ENCODE measurements around the gene TMEM11. TPM values are rescaled to one million over a fixed set of nuclear protein-coding genes. Genes with fewer than 3 reads are reported as not detected.

The TMEM11 gene
- total RNA-seq, 1 experiment from 2014 or later, result 32.5 TPM

DNA sequence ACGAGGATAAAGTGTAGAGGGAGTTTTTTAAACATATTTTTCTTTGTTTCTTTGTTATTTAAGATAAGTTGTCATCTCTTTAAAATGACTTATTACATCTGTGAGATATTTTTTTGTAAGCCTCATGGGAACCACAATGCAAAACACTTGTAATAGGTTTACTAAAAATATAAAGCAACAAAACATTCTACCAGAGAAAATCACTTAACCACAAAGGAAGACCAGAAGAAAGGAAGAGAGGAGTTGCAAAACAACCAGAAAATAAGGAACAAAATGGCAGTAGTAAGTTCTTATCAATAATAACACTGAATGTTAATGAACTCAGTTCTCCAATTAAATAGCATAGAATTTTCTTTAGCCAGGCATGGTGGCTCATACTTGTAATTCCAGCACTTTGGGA, 64.3 kb downstream of the TMEM11 start:
- H4K20me1 ChIP-seq (ENCODE audit: control insufficient read depth, insufficient read depth, insufficient read length), result no peaks in the 10 kb centered on the region
- Mint-ChIP-seq H3K36me3 (ENCODE audit: insufficient read depth in 1 of 3, low read depth in 3 of 3) (peaks cover 37 to 71% (median 51%) of the 10 kb centered on the region in 3 experiments), H3K4me1 (no peaks in the 10 kb centered on the region), H3K4me3 (no peak overlapping the region), H3K27ac (no peak overlapping the region), H3K27me3 (ENCODE audit: low read depth) (no peaks in the 10 kb centered on the region; the same call in 1 of the 2 replicates), H3K9me3 (peaks cover 74 to 76% of the 10 kb centered on the region in 2 experiments)
- no peak overlapping the region for H2BK120ac ChIP-seq (ENCODE audit: low read depth, low read length, poor library complexity, severe bottlenecking)
- H3K14ac ChIP-seq (ENCODE audit: insufficient read depth, low read length), result no peak overlapping the region
- H2BK5ac ChIP-seq (ENCODE audit: insufficient read length, low read length), result no peak overlapping the region
- no peak overlapping the region for H3K27ac ChIP-seq (ENCODE audit: insufficient read length, low read depth, low read length)
- H3K9me3 ChIP-seq (ENCODE audit: control insufficient read depth, low read depth, low read length), result peaks cover 8% of the 10 kb centered on the region
- H3K79me2 ChIP-seq (ENCODE audit: insufficient read depth, low read length), result no peaks in the 10 kb centered on the region
- TF ChIP-seq, protein P1, sequence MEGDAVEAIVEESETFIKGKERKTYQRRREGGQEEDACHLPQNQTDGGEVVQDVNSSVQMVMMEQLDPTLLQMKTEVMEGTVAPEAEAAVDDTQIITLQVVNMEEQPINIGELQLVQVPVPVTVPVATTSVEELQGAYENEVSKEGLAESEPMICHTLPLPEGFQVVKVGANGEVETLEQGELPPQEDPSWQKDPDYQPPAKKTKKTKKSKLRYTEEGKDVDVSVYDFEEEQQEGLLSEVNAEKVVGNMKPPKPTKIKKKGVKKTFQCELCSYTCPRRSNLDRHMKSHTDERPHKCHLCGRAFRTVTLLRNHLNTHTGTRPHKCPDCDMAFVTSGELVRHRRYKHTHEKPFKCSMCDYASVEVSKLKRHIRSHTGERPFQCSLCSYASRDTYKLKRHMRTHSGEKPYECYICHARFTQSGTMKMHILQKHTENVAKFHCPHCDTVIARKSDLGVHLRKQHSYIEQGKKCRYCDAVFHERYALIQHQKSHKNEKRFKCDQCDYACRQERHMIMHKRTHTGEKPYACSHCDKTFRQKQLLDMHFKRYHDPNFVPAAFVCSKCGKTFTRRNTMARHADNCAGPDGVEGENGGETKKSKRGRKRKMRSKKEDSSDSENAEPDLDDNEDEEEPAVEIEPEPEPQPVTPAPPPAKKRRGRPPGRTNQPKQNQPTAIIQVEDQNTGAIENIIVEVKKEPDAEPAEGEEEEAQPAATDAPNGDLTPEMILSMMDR (conservative IDR thresholded peaks at IDR 0.05), result no peak
- no peak overlapping the region for H2BK15ac ChIP-seq (ENCODE audit: low read depth, low read length)
- H3K9ac ChIP-seq (ENCODE audit: extremely low read depth, insufficient read length, low read length), result no peak overlapping the region
- H3K4me1 ChIP-seq (ENCODE audit: insufficient read depth, low read length), result no peaks in the 10 kb centered on the region
- no peaks in the 10 kb centered on the region for H3K79me1 ChIP-seq (ENCODE audit: insufficient read depth, low read depth, low read length, poor library complexity, severe bottlenecking)
- H3K4me2 ChIP-seq (ENCODE audit: insufficient read depth, insufficient read length, low read length), result no peak overlapping the region
- WGBS (ENCODE audit: extremely low coverage, insufficient read length, low lambda C conversion rate), result 100% methylated on average over 1 of the region's 1 CpG
- H2AFZ ChIP-seq (ENCODE audit: low read length), result no peak overlapping the region
- no peak overlapping the region for H3T11ph ChIP-seq (ENCODE audit: low read length)
- H3K27me3 ChIP-seq (ENCODE audit: insufficient read depth, low read length), result no peaks in the 10 kb centered on the region
- H4K5ac ChIP-seq (ENCODE audit: insufficient read length, low read depth, low read length), result no peak overlapping the region
- no peaks in the 10 kb centered on the region for H3K23me2 ChIP-seq (ENCODE audit: insufficient read length, low read depth, low read length, poor library complexity, severe bottlenecking)
- no peak overlapping the region for H2AK5ac ChIP-seq (ENCODE audit: insufficient read length, low read length)
- no peak for DNase-seq
- H3K4ac ChIP-seq (ENCODE audit: low read depth, low read length), result no peak overlapping the region
- H4K8ac ChIP-seq (replicated peaks; ENCODE audit: insufficient read length, low read depth, low read length), result no peak overlapping the region
- no peak overlapping the region for H2BK20ac ChIP-seq (ENCODE audit: low read depth, low read length, poor library complexity, severe bottlenecking)
- H3K56ac ChIP-seq (ENCODE audit: insufficient read length, low read depth, low read length), result no peak overlapping the region
- no peak overlapping the region for H2BK12ac ChIP-seq (ENCODE audit: insufficient read length, low read depth, low read length)
- no peak overlapping the region for H3K23ac ChIP-seq (ENCODE audit: insufficient read length, low read depth, low read length)
- H4K91ac ChIP-seq (ENCODE audit: insufficient read length, low read depth, low read length), result no peak overlapping the region
- H3K18ac ChIP-seq (ENCODE audit: insufficient read length, low read depth, low read length), result no peak overlapping the region

Other genes with a start within 250 kb of the TMEM11 start
- 345 and 351 TPM in 2 replicates for gene USP22, start 171.2 kb downstream of the TMEM11 start, total RNA-seq (2021)
- 17.2 and 20.3 TPM in 2 replicates for gene DHRS7B, start 87.2 kb downstream of the TMEM11 start, total RNA-seq (2021)
- 7.3 and 7.5 TPM in 2 replicates for gene NATD1, start 39.2 kb upstream of the TMEM11 start, total RNA-seq (2021)
- gene MAP2K3, start 70.5 kb upstream of the TMEM11 start, total RNA-seq (2021), result 26.1 and 27.0 TPM in 2 replicates
- gene KCNJ12, start 162.2 kb upstream of the TMEM11 start, total RNA-seq (2021), result 0.29 and 0.39 TPM in 2 replicates